H1 (cell line): ENCODE results near the gene NEURL2. TPM values are rescaled to one million over a fixed set of nuclear protein-coding genes. Genes with fewer than 3 reads are reported as not detected.

Experiments used
- ASH2L ChIP-seq: fragments of 200-600, 300-600 bp; sonication (generic); IDR thresholded peaks from one replicate; pipeline ENCODE4 v1.7.1; 2017; ENCODE audit warnings: low read length
- CEBPB ChIP-seq: IDR thresholded peaks from 2 replicates; pipeline ENCODE4 v1.6.1; 2012; ENCODE audit warnings: low read depth, low read length
- EGR1 ChIP-seq: IDR thresholded peaks from 2 replicates; pipeline ENCODE4 v1.6.1; 2011; ENCODE audit warnings: low read depth, low read length, borderline replicate concordance
- JUN ChIP-seq: IDR thresholded peaks from 2 replicates; pipeline ENCODE4 v1.6.1; 2011; ENCODE audit warnings: low read depth, mild to moderate bottlenecking, improper control_type of control experiment, low read length
- MAFK ChIP-seq: IDR thresholded peaks from 2 replicates; pipeline ENCODE4 v1.6.1; 2012; ENCODE audit warnings: low read depth, mild to moderate bottlenecking, improper control_type of control experiment, low read length
- SIX5 ChIP-seq: IDR thresholded peaks from 2 replicates; pipeline ENCODE4 v1.6.1; 2011; ENCODE audit warnings: mild to moderate bottlenecking, low read depth, low read length
- SP2 ChIP-seq: IDR thresholded peaks from 2 replicates; pipeline ENCODE4 v1.6.1; 2012; ENCODE audit warnings: mild to moderate bottlenecking, low read length, inconsistent platforms
- SRF ChIP-seq: IDR thresholded peaks from 2 replicates; pipeline ENCODE4 v1.6.1; 2011; ENCODE audit warnings: mild to moderate bottlenecking, low read depth, low read length, moderate library complexity
- TAF1 ChIP-seq: IDR thresholded peaks from 2 replicates; pipeline ENCODE4 v1.6.1; 2011; ENCODE audit warnings: mild to moderate bottlenecking, low read depth, low read length
- USF2 ChIP-seq: IDR thresholded peaks from 2 replicates; pipeline ENCODE4 v1.6.1; 2011; ENCODE audit warnings: low read length, improper control_type of control experiment
- polyA plus RNA-seq, 7 experiments: library from polyadenylated mRNA; depleted of rRNA in 3 of 7; stranded (reverse) in 5 of 7; unstranded in 2 of 7; fragments of >200 nt in 5 of 7; fragments of 200-250 nt in 2 of 7; gene quantifications; 1 replicate in 5 of 7; 2 replicates in 1 of 7; 4 replicates in 1 of 7; pipeline versions ENCODE4 v1.2.1 to v1.2.3, GENCODE V29; 2011 to 2013; ENCODE audit warnings: missing spikeins in 2 of 7, mixed read lengths in 2 of 7
- total RNA-seq: library from RNA; stranded (reverse); fragmentation: NEBNext Ultra II Directional; extraction: Animal tissue kit (Norgen Biotek cat#: 25700); gene quantifications from 2 replicates; pipeline ENCODE4 v1.2.1, GENCODE V29; 2021

The NEURL2 gene
- total and polyA plus RNA-seq, 2 of the 8 experiments (the other 6 are each of a cell fraction or from before 2014, with no cell fraction given) = 6.9 TPM

GRCh38 chr20:45882469-45883099, 8.4 kb downstream of the NEURL2 start (continued):
- TF ChIP-seq USF2 (no peak), MAFK (no peak), CEBPB (no peak), SRF (no peak), JUN (no peak), SIX5 (no peak), SP2 (no peak), EGR1 (no peak), ASH2L (no peak), TAF1 (no peak)
- TF ChIP-seq, all 59 proteins: peak for 0
